Heart left ventricle (tissue), 16 donors: ENCODE results near the gene PRKACG. TPM values are rescaled to one million over a fixed set of nuclear protein-coding genes. Genes with fewer than 3 reads are reported as not detected.

Source experiments
- ATAC-seq, 4 donors: fragments of 200-7000 bp; cut with Tn5 transposase; one replicate each; pipeline ENCODE4 v1.9.1; 2020 to 2022; ENCODE audit warnings: moderate library complexity in 4 of 4, mild to moderate bottlenecking in 3 of 4, moderate number of reproducible peaks in 1 of 4
- DNase-seq, 5 donors: peaks; one replicate each; pipeline ENCODE4 v3.0.0-alpha.2; 2020
- H3K27ac ChIP-seq, 12 donors: fragments of 200-600 bp; sonication (generic) in 4 of 12; one replicate each; pipeline versions ENCODE4 v1.5.0 to v1.8.0; 2016 to 2022; ENCODE audit warnings: mild to moderate bottlenecking in 2 of 12
- H3K27me3 ChIP-seq, 9 donors: fragments of 200-600 bp; sonication (generic) in 2 of 9; one replicate each; pipeline versions ENCODE4 v1.5.1 to v1.8.0; 2016 to 2022; ENCODE audit warnings: mild to moderate bottlenecking in 3 of 9
- H3K36me3 ChIP-seq, 9 donors: fragments of 200-600 bp; sonication (generic) in 2 of 9; one replicate each; pipeline versions ENCODE4 v1.5.0 to v1.8.0; 2018 to 2022; ENCODE audit warnings: mild to moderate bottlenecking in 2 of 9
- H3K4me1 ChIP-seq, 12 donors: fragments of 200-600 bp; sonication (generic) in 4 of 12; one replicate each; pipeline versions ENCODE4 v1.5.0 to v1.8.0; 2016 to 2022; ENCODE audit warnings: mild to moderate bottlenecking in 3 of 12
- H3K4me3 ChIP-seq, 12 donors: fragments of 200-600 bp; sonication (generic) in 4 of 12; one replicate each; pipeline versions ENCODE4 v1.5.0 to v1.8.0; 2017 to 2022; ENCODE audit warnings: mild to moderate bottlenecking in 9 of 12, moderate library complexity in 4 of 12
- H3K9me3 ChIP-seq, 12 donors: fragments of 200-600 bp; sonication (generic) in 4 of 12; one replicate each; pipeline versions ENCODE4 v1.5.0 to v1.8.0; 2016 to 2022; ENCODE audit warnings: mild to moderate bottlenecking in 1 of 12
- POLR2A ChIP-seq, 2 donors: fragments of 450-650 bp; IDR thresholded peaks; one replicate each; pipeline ENCODE4 v1.6.1; 2017; ENCODE audit warnings: antibody characterized with exemption in 2 of 2, mild to moderate bottlenecking in 2 of 2, moderate library complexity in 2 of 2
- WGBS, 4 donors: extraction: QIAGEN DNeasy Blood & Tissue Kit in 2 of 4; methylation state at CpG; one replicate each; pipeline versions ENCODE4 v1.1.5 to v1.1.7; 2013 to 2018; 5-methylcytosine and 5-hydroxymethylcytosine counted together
- intact Hi-C, 10 donors: fragments of 100-400 bp; cut with DNase I; formaldehyde crosslinking; loops; one replicate each; pipeline versions ENCODE4 v1.11.1 to v1.14.2; 2022
- polyA plus RNA-seq, 2 donors: library from polyadenylated mRNA; stranded (reverse); fragments of 200-250 nt; gene quantifications; one replicate each; pipeline ENCODE4 v1.2.3, GENCODE V29; 2013
- total RNA-seq, 9 donors: library from RNA; depleted of rRNA in 2 of 9; stranded (reverse); fragments of >200 nt in 2 of 9; fragmentation: NEBNext Ultra II Directional in 3 of 9; extraction: Animal tissue kit (Norgen Biotek cat#: 25700) in 3 of 9; gene quantifications; one replicate each; pipeline versions ENCODE4 v1.1.0 to v1.2.4, GENCODE V29; 2016 to 2023
- TF ChIP-seq, protein P1 (sequence below), 12 donors: fragments of 200-600 bp; sonication (generic) in 4 of 12; IDR thresholded peaks; one replicate each; pipeline versions ENCODE4 v1.5.0 to v1.8.0; 2018 to 2022; ENCODE audit warnings: antibody characterized with exemption in 12 of 12, mild to moderate bottlenecking in 5 of 12
- donor health status: ischemic (EF 13 %, LVEDD 7.1; RV severe dilation, severe dysfunction).
- donor health status: healthy with polysubstance abuse.
- donor health status: DM: no; HTN: yes; CAD: no.
- donor health status: DM: no; HTN: no; CAD: no.
- donor health status: ischemic (EF 25% LVEDD 6.9; RV normal size, moderate dysfunction).
- donor health status: ischemic (EF 25% LVEDD 5.7; RV mildly dilated, moderate dysfunction).
- donor health status: healthy.
- donor health status: DM: yes; HTN: yes; CAD: no.
- donor health status: ischemic (EF 35%, LVEDD 5.7; RV mildly dilated, moderate dysfunction).
- donor health status: nonischemic (EF 11% LVEDD 7.7; RV severe dilation, severe dysfunction).
- donor health status: DM: yes; HTN: yes; CAD: no.
- donor health status: PGD.
- donor health status: ischemic (EF 29% LVEDD 5.4; RV normal size, mild dysfunction).
- donor health status: nonischemic (EF 23%, LVEDD 6.1; RV moderate dilation, normal function).

The PRKACG gene
- total and polyA plus RNA-seq, 11 donors: not detected

GRCh38 chr9:68967800-68968199 lies 46.1 kb downstream of the PRKACG start:
- Histone ChIP-seq H3K27me3 (no peaks in the 10 kb centered on the region), H3K27ac (no peak overlapping the region), H3K36me3 (peaks cover 0 to 17% (median 0%) of the 10 kb centered on the region in 9 donors), H3K4me3 (no peak overlapping the region), H3K4me1 (peaks cover 0 to 32% (median 11%) of the 10 kb centered on the region in 12 donors), H3K9me3 (no peaks in the 10 kb centered on the region)
- 65 to 88% (median 73%) methylated on average over 1 of the region's 1 CpG for WGBS, 4 donors
- intact Hi-C loops: no loop called here
- DNase-seq (no peak), ATAC-seq (no peak)
- TF ChIP-seq, protein P1, sequence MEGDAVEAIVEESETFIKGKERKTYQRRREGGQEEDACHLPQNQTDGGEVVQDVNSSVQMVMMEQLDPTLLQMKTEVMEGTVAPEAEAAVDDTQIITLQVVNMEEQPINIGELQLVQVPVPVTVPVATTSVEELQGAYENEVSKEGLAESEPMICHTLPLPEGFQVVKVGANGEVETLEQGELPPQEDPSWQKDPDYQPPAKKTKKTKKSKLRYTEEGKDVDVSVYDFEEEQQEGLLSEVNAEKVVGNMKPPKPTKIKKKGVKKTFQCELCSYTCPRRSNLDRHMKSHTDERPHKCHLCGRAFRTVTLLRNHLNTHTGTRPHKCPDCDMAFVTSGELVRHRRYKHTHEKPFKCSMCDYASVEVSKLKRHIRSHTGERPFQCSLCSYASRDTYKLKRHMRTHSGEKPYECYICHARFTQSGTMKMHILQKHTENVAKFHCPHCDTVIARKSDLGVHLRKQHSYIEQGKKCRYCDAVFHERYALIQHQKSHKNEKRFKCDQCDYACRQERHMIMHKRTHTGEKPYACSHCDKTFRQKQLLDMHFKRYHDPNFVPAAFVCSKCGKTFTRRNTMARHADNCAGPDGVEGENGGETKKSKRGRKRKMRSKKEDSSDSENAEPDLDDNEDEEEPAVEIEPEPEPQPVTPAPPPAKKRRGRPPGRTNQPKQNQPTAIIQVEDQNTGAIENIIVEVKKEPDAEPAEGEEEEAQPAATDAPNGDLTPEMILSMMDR (IDR thresholded peaks at IDR 0.05): no peak
- no peak for TF ChIP-seq POLR2A (IDR thresholded peaks at IDR 0.05)

GRCh38 chr9:68966496-68966944 lies 47.4 kb downstream of the PRKACG start:
- no peaks in the 10 kb centered on the region for H3K27me3 ChIP-seq
- no peak for DNase-seq
- H3K4me3 ChIP-seq: no peak overlapping the region
- peaks cover 0 to 42% (median 10%) of the 10 kb centered on the region in 12 donors for H3K4me1 ChIP-seq
- no peak overlapping the region for H3K27ac ChIP-seq
- no peak for ATAC-seq
- WGBS, 4 donors: 68 to 89% (median 84%) methylated on average over 1 of the region's 1 CpG
- no peaks in the 10 kb centered on the region for H3K9me3 ChIP-seq
- intact Hi-C loops: no loop called here
- TF ChIP-seq, protein P1 (IDR thresholded peaks at IDR 0.05): no peak
- TF ChIP-seq POLR2A (IDR thresholded peaks at IDR 0.05): no peak
- peaks cover 0 to 12% (median 0%) of the 10 kb centered on the region in 9 donors for H3K36me3 ChIP-seq

DNA sequence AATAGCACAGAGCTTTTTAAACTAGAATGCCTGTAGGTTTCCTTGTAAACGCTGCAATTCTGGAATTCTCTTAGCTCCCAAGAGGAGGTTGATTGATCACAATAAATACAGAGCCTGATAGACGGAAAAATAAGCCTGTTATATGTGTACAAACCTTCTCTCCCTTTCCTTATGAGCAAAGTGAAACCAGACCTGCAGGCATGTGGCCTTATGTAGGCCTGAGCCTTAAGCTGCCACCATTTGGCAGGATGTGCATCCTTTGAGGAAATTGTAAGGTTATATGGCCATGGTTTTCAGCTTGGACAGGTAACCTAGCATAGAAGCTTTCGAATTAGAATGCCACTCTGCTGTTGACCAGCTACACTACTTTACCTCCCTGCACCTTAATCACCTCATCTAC lies 49.1 kb downstream of the PRKACG start:
- DNase-seq: no peak
- intact Hi-C loops: no loop called here
- Histone ChIP-seq H3K9me3 (no peaks in the 10 kb centered on the region), H3K27me3 (no peaks in the 10 kb centered on the region), H3K4me1 (peaks cover 0 to 34% (median 8%) of the 10 kb centered on the region in 12 donors), H3K27ac (peak overlapping the region in 2 of 12 donors; percentile 23 to 46), H3K36me3 (peaks cover 0 to 3% (median 0%) of the 10 kb centered on the region in 9 donors), H3K4me3 (no peak overlapping the region)
- TF ChIP-seq, protein P1 (IDR thresholded peaks at IDR 0.05): no peak
- TF ChIP-seq POLR2A (IDR thresholded peaks at IDR 0.05): no peak
- no peak for ATAC-seq
- 75 to 89% (median 82%) methylated on average over 3 of the region's 3 CpGs for WGBS, 4 donors

- whole genome bisulfite sequencing, 4 donors: 47 to 75% (median 58%) methylated on average over 3 of the region's 3 CpGs
- no peaks in the 10 kb centered on the region for H3K27me3 ChIP-seq
- H3K36me3 ChIP-seq: peaks cover 0 to 3% (median 0%) of the 10 kb centered on the region in 9 donors
- H3K27ac ChIP-seq: peak overlapping the region in 2 of 12 donors; percentile 23 to 46
- no peak overlapping the region for H3K4me3 ChIP-seq
- ATAC-seq (peak in 1 of 4 donors; percentile 10), DNase-seq (no peak)
- peaks cover 0 to 30% (median 8%) of the 10 kb centered on the region in 12 donors for H3K4me1 ChIP-seq
- no peaks in the 10 kb centered on the region for H3K9me3 ChIP-seq
- intact Hi-C loops: no loop called here
- TF ChIP-seq POLR2A (IDR thresholded peaks at IDR 0.05): no peak
- TF ChIP-seq, protein P1 (IDR thresholded peaks at IDR 0.05): no peak
Measured at GRCh38 chr9:68964102-68964541, 49.8 kb downstream of the PRKACG start.
